22Rv1 (cell line): ENCODE results near the gene TMF1.

Experiments
- H3K27ac ChIP-seq: fragments of 450-650 bp; 2 replicates; pipeline ENCODE4 v1.5.1; 2017
- ZFX ChIP-seq: fragments of 450-650 bp; IDR thresholded peaks from 2 replicates; pipeline ENCODE4 v1.6.1; 2017; ENCODE audit warnings: antibody characterized with exemption, borderline replicate concordance
- TF ChIP-seq, protein P1 (sequence below): fragments of 450-650 bp; IDR thresholded peaks from 2 replicates; pipeline ENCODE4 v1.5.1; 2017; ENCODE audit warnings: mild to moderate bottlenecking

Gene TMF1

DNA sequence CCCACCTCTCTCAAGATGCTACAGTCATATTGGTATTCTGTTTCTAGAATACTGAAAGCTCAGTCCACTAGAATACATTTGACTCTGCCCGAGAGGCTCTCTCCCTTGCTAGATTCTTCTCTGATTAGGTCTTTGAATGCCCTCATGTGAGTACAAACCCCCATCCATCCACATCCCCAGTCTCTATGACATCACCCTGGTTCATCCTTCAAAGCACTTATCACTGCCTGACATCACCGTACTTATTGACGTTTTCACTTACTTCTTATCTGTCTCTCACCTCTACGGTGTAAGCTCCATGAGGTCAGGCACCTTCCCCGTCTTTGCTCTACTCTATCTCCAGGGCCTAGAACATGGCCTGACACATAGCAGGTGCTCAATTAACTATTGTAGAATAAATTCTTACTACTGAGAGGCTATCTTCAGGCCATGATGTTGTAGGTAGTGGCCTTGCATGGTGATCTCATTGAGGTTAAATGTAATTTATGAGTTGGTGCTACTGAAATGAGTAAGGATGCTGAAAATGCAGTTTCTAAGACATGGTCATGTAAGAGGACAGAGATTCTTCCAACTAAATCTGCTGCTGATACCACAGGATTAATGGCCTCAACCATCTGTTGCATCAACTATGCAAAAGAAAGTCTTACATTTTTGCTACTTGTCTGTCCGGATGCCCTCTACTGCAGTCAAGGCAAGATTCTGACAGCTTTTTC is 65.5 kb downstream of the TMF1 start:
- no peak overlapping the region for H3K27ac ChIP-seq
- TF ChIP-seq, protein P1, sequence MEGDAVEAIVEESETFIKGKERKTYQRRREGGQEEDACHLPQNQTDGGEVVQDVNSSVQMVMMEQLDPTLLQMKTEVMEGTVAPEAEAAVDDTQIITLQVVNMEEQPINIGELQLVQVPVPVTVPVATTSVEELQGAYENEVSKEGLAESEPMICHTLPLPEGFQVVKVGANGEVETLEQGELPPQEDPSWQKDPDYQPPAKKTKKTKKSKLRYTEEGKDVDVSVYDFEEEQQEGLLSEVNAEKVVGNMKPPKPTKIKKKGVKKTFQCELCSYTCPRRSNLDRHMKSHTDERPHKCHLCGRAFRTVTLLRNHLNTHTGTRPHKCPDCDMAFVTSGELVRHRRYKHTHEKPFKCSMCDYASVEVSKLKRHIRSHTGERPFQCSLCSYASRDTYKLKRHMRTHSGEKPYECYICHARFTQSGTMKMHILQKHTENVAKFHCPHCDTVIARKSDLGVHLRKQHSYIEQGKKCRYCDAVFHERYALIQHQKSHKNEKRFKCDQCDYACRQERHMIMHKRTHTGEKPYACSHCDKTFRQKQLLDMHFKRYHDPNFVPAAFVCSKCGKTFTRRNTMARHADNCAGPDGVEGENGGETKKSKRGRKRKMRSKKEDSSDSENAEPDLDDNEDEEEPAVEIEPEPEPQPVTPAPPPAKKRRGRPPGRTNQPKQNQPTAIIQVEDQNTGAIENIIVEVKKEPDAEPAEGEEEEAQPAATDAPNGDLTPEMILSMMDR: no peak
- TF ChIP-seq ZFX: no peak

DNA sequence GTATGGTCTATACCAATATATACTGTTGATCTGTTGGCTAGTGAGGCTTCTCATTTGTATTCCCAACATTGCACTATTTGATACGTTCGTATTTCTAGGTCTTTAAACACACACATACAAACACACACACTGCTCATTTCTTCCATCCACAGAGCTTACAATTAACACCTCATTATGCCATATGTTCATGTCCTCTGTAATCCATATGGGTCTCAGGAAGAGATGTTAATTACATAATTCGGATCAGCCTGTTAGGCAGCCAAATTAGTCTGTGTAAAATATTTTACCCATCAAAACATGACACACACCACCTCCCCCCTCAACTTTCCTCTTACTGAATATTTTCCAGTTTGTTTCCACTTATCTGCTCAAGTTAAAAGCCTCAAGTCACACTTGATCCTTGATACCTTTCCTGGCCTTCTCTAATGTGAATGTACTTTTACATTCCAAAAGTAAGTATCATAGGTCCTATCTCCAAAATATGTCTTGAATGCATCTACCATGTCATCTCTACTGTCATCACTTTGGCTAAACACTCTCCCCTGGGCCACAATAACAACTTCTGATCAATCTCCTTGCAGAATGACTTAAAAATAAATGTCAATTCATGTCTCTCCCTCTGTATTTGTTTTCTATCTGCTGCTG is 66.9 kb downstream of the TMF1 start:
- H3K27ac ChIP-seq: no peak overlapping the region
- TF ChIP-seq ZFX: no peak
- TF ChIP-seq, protein P1: no peak

DNA sequence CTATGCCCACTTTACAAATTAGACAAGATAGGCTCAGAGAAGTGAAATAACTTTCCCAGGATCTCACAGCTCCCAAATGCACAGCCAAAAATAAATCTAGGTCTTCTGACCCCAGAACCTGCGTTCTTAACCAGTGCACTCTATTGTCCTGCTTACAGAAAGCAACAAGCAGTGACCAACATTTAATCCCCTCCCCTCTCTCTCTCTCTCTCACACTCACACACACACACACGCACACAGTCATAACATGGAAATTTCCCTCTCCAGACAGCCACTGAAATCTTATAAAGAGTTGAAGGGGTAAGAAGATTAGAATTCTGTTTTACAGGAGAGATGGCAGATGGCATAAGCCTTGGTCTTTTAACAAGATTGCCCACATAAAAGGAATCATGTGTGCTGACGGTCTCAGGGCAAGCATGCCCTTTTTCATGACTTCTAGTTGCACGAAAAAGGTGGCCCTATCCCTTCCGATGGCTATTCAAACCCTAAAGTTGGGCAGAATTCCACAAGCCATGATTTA is 68.1 kb downstream of the TMF1 start:
- TF ChIP-seq, protein P1: no peak
- TF ChIP-seq ZFX: no peak
- H3K27ac ChIP-seq: no peak overlapping the region

DNA sequence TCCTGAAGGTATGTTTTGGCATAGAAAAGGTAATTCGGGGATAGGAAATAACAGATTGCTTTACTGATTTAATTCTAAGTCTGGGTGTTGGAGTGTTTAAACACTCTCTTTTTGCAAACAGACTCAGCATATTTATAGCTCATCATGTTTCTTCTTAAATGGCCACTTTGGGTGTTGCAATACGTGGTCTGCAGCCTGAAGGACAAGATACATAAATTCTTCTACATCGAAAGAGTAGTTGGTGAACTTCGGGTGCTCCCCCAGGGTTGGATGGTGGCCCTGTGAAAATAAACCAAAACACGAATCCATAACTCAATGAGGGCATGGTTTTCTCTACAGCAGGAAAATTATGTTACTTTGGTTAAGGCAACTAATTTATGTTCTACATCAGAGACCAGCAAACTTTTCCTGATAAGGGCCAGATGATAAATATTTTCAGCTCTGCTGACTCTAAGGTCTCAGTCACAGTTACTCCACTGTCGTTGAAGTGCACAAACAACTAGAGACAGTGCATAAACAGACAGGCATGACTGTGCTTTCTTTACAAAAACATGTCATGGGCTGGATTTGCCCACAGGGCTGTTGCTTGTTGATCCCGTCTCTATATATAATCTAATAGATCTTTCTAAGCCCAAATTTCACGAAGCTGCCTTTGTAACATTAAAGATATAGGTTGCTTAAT is 74.5 kb downstream of the TMF1 start:
- TF ChIP-seq, protein P1: no peak
- no peak for TF ChIP-seq ZFX
- H3K27ac ChIP-seq: no peak overlapping the region

DNA sequence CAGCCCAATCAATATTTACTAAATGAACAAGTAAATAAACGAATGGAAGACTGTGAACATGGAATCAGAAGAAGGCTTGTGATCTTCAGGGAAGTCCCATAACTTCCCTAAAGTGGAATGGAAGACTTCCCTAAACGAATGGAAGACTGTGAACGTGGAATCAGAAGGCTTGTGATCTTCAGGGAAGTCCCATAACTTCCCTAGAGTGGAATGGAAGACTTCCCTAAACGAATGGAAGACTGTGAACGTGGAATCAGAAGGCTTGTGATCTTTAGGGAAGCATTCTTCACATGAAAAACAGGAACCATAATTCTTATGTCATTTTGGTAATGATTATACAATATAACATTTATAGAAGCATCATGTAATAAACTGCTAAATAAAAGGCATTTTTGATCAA is 77.4 kb downstream of the TMF1 start:
- TF ChIP-seq, protein P1: no peak
- TF ChIP-seq ZFX: no peak
- no peak overlapping the region for H3K27ac ChIP-seq

DNA sequence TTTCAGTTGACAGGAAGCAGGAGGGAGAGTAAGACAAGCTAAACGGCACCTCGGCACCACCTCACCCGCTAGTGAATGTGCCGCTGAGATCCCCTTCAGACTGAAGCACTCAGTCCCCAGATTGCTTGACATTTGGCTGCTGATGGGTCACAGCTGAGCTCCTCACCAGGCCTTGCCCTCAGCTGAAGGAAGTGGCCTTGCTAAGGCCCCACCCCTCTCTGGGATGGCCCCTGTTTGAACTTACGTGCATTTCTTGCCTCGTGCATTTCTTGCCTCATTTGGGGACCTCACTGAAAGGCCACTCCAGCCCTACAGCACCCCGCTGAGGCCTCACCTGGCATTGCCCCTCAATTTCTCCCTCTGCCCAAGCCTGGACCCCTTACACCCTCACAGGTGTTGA is 78.5 kb downstream of the TMF1 start:
- no peak for TF ChIP-seq ZFX
- TF ChIP-seq, protein P1: no peak

More for the DNA sequence above, 78.5 kb downstream of the TMF1 start:
- no peak overlapping the region for H3K27ac ChIP-seq
